AG10803 (cell line): ENCODE data around the gene APOL1.
"Not testable (repeated sequence)": the region's sequence is repeated elsewhere in the genome, so short reads cannot be mapped to it uniquely, and the experiment has no call there.

Experiments used
- DNase-seq: peaks from one replicate; pipeline ENCODE4 v3.0.0; 2010; ENCODE audit warnings: low read depth
- H3K4me3 ChIP-seq: 2 replicates; pipeline ENCODE4 v1.5.1; 2011; ENCODE audit warnings: mild to moderate bottlenecking, low read length, control low read depth
- CTCF ChIP-seq: conservative IDR thresholded peaks from 2 replicates; pipeline ENCODE4 v1.5.1; 2011; ENCODE audit warnings: mild to moderate bottlenecking, low read length, control low read depth, inconsistent platforms

APOL1 gene

GRCh38 chr22:36208914-36209313, 44.0 kb upstream of the APOL1 start:
- TF ChIP-seq CTCF: no peak
- no peak for DNase-seq
- no peak overlapping the region for H3K4me3 ChIP-seq

GRCh38 chr22:36209488-36209908, 43.4 kb upstream of the APOL1 start:
- not testable (repeated sequence) for H3K4me3 ChIP-seq, DNase-seq

GRCh38 chr22:36210224-36210623, 42.7 kb upstream of the APOL1 start:
- TF ChIP-seq CTCF: no peak
- DNase-seq: no peak
- H3K4me3 ChIP-seq: no peak overlapping the region

GRCh38 chr22:36211237-36211861, 41.6 kb upstream of the APOL1 start:
- DNase-seq: peak; percentile 44
- no peak overlapping the region for H3K4me3 ChIP-seq
- TF ChIP-seq CTCF: no peak

- TF ChIP-seq CTCF: no peak
- DNase-seq: no peak
- H3K4me3 ChIP-seq: no peak overlapping the region
Observed at GRCh38 chr22:36212901-36213300, 40.0 kb upstream of the APOL1 start.

- no peak overlapping the region for H3K4me3 ChIP-seq
- TF ChIP-seq CTCF: no peak
- no peak for DNase-seq
Observed at GRCh38 chr22:36213586-36213985, 39.3 kb upstream of the APOL1 start.

GRCh38 chr22:36215981-36216380, 37.0 kb upstream of the APOL1 start:
- no peak for DNase-seq
- no peak for TF ChIP-seq CTCF
- H3K4me3 ChIP-seq: no peak overlapping the region
